Hippocampal formation (tissue), 2 donors: ENCODE measurements around the gene PPIE.
"Not testable (repeated sequence)": the region's sequence is repeated elsewhere in the genome, so short reads cannot be mapped to it uniquely, and the experiment has no call there.

Experiments
- DNase-seq, 2 donors: peaks; one replicate each; lab custom pipeline; 2025; lab: John Stamatoyannopoulos, UW

PPIE gene

DNA sequence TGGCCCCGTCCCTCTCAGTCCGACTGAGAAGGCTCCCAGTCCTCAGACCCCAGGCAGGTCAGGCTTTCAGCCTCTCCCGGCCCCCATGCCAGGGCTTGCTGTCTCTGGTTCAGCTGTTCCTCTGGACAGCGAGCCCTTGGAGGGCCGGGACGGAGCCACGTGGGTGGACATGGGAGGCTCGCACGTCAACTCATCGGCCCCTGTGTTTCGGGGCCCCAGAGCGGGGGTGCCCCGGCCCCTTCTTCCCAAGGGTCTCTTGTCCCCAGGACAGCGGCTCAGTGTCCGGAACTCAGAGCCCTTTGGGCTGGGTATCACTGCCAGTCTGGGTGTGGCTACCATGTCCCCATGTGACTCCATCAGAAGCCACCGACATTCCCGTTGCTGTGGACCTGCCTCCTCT lies 39.2 kb downstream of the PPIE start:
- not testable (repeated sequence) for DNase-seq

DNA sequence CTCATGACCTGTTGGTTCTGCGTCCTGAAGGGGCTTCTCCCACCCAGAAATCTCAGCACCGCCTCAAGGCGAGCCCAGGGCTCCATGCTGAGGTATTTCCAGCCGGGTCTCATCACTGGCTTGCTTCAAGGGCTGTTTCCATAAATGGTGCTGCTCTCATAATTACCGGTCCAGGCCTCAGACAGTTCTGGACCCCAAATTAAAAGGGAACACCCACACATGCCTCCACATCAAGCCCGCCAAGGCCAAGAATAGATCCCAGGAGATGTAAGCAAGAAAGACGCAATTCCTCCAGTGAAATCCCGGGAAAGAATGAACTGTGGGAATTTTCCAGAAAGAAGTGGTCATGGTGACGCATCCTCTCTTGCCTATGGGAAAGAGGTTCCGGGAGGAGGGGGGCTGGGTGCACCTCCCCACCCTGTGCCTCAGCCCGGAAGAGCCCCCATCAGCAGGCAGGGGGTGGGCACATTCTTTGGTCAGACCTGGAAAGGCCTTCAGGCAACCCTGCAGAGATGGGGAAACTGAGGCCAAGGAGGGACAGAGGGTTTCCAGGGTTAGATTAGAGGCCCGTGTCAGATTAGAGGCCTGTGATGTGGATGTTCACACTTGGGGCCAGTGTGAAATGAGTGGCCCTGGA lies 39.9 kb downstream of the PPIE start:
- not testable (repeated sequence) for DNase-seq

DNA sequence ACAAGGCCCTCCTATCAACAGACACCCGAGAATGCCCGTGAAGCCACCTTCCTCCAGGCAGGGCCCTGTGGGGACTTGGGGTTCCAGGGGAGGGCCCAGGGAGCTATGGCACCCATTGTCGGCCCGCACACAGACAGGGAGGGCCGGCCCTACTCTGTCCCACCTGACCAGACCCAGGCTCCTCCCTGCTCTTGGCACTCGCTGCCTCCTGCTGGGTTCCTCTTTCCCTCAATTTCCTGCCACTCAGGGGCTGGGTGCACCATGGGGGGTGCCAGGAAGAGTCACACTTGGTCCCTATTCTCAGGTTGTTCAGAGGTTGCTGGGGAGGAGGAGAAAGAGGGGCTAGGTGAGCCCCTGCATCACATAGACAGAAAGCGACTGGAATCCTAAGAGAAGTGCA lies 40.5 kb downstream of the PPIE start:
- no peak for DNase-seq

DNA sequence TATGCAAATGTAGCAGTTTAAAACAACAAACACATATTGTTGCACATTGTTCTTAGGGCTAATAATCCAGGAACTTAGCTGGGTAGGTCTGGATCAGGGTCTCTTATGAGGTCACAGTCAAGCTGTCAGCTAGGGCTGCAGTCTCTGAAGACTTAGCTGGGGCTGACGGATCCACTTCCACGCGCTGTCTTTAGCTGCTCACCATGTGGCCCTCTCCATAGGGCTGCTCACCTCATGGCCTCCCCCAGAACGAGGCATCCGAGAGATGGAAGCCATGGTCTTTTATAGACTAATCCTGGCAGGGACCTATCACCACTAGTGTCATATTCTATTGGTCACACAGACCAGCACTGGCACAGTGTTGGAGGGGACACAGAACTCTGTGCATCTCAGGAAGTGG lies 41.1 kb downstream of the PPIE start:
- no peak for DNase-seq

DNA sequence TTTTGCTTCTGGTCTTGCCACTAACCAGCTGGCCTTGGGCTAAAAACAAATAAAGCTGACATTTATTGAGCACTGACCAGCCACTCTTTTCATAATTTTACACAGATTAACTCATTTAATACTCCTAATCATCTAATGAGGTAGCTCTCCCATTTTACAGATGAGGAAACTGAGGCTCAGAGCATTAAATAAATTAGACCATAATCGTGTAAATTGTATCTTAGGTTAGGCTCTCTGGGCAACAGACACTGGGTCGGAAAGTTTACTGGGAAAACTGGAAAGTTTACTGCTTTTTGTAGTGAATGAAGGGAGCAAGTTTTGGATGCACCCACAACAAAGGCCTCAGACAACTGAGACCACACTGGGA lies 42.6 kb downstream of the PPIE start:
- DNase-seq, result no peak

DNA sequence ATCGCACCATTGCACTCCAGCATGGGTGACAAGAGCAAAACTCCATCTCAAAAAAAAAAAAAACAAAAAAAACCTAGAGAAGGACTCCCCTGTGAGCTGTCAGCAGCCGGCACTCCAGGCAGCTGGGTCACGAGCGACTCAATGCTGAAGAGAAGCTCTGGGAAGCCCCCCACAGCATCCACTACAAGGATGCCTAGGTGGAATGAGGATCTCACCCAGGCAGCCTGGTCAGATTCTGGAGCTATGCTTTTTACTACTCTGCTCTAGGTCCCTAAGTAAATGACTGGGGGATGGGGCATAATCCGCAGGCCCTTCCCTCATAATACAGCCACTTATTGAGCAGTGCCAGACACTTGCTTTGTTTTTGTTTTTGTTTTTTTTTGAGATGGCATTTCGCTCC lies 43.4 kb downstream of the PPIE start:
- no peak for DNase-seq

DNA sequence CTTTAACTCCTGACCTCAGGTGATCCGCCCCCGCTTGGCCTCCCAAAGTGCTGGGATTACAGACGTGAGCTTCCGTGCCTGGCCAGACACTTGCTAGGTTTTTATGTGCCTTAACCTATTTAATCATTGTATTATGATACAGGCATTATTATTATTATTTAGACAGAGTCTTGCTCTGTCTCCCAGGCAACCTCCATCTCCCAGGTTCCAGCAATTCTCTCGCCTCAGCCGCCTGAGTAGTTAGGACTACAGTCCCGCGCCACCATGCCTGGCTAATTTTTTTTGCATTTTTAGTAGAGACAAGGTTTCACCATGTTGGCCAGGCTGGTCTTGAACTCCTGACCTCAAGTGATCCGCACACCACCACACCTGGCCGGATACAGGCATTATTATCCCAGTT lies 44.0 kb downstream of the PPIE start:
- DNase-seq, result not testable (repeated sequence)

DNA sequence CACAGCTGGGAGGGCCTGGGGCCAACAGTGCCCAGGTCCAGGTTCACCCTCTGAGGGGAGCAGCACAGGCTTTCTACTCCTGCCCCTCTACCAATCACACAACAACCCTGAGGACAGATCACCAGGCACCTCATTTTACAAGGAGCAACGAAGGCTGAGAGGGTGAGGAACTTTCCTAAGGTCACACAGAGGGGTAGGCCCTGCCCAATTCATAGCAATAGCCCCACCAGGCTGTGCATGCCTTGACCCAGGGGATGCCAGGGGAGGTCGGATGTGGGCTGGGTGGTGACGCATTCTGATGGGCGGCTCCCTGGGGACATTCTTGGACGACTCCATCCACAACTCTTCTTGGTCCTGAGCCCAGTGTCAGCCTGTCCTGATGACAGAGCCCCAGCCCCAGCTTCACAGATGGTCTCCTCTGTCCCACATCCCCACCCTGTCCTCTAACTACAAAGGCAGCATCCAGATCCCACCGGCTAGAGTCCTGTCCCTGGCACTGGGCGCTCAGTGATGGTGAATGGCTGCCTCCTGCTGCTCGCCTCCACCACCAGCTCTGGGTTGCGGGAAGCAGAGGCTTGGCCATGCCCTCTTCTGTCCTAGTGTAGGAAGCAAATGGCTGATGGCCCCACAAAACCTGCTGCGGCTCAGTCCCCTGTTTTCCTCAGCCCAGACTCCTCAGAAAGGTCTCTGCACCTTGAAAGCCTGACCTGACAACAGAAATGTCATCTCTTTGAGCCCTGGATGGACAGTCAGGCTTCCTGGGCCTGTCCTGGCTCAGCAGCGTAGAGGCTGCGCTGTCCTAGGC lies 47.8 kb downstream of the PPIE start:
- not testable (repeated sequence) for DNase-seq

DNA sequence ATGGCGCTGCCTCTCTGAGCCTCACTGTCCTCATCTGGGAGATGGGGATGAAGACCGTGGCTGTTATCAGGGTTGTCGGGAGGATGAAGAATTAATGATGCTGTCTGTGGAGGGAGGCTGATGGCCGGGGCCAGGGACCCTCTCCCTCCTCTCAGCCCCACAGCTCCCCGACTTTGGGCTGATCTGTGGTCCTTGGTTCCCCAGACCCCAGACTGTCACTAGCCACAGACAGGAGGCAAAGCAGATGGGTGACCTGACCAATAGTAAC lies 48.4 kb downstream of the PPIE start:
- not testable (repeated sequence) for DNase-seq

DNA sequence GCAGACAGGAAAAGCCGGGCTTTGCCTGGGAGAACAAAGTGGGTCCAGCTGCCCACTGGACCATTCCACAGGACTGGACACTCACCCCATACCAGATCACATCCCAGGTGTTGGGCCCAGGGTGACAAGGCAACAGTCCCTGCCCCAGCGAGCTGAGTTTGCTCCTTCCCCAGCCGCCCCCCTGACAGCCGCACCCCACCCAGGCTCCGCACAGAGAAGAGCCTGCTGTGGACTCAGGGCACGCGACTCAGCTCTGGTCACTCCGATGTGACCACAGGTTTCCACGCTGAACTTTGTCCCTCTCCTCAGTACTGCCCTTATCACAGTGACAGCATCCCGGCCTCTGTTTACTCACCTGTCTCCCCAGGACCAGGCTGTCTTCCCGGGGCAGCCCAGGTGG lies 48.8 kb downstream of the PPIE start:
- DNase-seq, result no peak

DNA sequence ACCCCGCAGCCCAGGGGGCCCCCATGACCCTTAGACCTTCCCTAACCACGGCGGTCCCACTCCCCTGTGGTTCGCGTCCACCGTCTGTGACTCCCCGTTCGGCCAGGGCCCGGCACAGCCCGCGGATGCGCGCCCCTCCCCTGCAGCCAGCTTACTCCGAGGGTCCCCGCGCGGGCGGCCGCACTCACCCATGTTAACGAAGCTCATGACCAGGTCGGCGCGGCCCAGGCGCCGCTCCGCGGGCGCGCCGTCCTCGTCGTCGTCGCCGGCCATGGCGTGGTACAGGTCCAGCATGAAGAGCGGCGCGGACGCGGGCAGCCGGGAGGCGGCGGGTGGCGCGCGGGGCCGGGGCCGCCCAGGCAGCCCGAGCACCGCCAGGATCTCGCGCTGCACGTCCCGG lies 49.3 kb downstream of the PPIE start:
- not testable (repeated sequence) for DNase-seq

DNA sequence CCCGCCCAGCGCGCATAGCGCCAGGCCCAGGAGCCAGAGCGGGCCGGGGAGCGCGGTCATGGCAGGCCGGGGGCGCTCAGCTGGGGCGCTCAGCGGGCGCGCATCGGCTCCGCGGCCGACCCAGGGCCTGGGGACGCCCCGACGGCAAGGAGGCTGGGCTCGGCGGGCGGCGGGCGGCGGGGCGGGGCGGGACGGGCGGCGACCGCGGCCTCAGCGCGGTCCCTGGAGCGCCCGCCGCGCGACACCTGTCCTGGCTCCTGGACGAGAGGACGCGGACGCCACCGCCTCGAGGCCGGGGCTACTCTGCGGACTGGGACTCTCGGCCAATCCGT lies 49.7 kb downstream of the PPIE start:
- no peak for DNase-seq

DNA sequence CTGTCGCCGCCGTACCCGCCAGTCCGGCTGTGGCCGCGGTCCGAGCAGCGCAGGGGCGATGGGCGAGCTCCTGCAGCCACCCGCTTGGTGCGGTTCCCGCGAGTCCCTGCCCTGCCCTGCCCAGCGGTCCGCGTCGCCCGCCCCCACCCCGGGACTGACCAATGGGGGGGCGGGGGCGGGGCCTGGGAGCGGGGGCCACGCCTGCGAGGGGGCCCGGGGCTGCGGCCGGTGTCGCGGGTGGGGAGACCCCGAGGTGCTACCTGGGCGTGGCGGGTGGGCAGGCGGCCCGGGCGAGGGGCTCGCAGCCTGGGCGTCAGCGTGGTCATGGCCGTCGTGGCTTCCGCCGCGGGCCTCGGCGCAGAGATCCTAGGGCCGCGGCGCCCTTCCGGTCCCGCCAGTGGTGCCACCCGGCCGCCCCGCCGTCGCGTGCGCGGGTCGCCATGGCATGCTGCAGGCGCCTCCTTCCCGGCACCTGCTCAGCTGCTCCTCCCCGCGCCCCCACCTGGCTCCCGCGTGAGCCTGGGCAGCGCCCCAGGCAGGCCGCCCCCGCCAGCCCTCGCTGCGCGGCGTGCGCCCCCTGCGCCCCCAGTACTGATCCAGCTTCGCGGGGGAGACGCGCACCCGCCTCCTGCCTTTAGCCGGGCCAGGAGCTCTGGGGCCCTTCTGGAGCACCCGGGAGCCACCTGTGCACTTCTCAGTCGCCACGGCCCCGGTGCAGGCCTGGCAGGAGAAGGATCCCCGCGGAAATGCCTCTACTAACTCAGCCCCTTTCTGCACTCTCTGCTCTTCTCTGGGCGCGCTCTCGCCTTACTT lies 50.3 kb downstream of the PPIE start, which contains the start of gene BMP8B:
Gene BMP8B (minus strand): TSS at position 108 of the 813 bp plus-strand sequence. CDS start 380 bp downstream, outside the sequence.
- DNase-seq, result peak in 1 of 2 donors; percentile 50

DNA sequence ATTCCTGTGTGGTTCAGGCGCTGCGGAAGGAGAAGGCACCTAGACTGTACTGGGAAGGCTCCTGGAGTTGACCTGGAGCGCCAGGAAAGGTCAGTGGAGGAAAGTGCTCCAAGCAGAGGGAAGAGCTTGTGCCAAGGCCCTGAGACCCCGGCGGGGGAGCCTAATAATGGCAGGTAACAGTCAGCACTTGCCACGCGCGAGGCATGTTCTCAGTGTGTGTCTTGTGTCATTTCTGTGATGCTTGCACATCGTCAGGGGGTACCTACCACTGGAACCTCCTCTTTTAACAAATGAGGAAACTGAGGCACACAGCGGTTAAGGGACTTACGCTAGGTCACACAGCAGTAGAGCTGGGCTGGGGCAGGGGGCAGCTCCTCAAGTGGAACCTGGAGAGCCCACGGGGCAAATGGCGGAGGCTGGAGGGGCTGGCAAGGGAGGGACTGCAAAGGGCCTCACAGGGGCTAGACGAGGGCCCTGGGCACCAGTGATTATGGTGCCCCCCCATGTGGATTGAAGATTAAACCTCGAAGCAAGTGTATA lies 51.0 kb downstream of the PPIE start:
- no peak for DNase-seq

DNA sequence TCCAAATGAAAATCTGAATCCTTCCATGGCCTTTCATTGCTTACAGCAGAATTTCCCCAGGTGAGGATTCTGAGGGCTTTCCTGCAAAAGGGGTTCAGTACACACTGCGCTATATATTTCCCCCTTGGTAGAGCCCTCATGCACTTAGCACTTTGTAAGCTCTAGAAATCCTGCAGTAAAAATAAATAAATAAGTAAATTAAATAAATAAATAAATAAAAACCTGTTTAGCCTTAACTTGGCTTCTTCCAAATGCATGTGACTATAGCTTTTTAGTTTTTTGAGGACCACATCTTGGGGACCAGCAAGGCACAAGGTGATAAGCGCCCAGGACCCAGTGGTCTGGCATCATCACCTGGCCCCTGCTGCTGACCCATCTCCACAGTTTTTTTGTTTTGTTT lies 53.2 kb downstream of the PPIE start:
- DNase-seq, result no peak

DNA sequence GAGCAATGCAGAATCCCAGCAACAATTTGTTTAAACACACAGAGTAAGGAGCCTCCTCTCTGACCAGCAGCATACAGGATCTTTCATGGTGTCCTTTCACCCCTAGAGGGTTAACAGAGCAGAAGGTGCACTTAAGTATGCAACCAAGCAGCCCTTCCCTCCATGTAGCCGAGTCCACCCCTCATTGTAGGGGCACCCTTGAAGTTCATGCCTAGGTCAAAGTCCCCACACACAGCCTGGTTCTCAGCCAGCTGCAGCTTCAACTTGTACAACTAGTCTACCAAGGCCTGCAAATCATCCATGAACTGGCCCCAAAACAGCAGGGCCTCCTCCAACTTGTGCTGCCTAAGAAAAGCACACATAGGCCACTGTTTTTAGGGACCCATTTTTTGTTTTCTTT lies 57.0 kb downstream of the PPIE start:
- no peak for DNase-seq

DNA sequence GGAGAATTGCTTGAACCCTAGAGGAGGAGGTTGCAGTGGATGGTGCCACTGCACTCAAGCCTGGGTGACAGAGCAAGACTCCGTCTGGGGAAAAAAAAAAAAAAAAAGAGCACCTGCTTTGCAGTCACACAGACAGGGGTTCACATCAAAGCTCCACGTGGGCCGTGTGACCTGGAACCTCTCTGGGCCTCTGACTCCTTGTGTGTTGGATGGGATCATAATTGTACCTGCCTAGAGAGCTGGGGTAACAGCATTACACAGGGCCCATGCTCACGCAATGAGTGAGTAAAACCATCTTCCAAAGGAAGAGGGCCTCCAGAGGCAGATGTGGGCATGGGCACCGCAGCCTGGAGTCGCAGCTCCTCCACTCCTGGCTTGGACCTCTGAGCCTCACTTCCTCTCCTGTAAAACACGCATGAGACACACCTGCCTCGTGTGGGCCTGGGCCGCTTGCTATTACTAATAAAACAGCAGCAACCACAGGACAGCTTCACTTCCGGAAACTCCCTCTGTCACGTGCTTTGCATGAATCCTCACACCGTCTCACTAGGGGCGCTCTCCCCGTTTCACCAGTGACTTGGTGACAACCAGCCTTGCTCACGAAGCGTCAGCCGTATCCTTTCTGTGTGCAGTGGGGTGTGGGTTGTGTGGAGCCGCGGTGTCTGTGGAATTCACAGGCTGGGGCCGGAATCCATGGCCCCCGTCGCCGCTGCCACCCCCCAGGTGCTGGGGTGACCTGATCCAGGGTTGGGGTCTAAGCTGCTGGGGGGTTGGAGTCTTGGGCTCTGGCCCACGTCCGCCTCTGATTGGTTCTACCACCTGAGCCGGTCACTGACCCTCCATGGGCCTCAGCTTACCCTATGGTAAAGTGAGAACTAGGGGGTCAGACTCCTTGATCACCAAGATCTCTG lies 60.4 kb downstream of the PPIE start:
- DNase-seq, result peak; percentile 18 to 54

DNA sequence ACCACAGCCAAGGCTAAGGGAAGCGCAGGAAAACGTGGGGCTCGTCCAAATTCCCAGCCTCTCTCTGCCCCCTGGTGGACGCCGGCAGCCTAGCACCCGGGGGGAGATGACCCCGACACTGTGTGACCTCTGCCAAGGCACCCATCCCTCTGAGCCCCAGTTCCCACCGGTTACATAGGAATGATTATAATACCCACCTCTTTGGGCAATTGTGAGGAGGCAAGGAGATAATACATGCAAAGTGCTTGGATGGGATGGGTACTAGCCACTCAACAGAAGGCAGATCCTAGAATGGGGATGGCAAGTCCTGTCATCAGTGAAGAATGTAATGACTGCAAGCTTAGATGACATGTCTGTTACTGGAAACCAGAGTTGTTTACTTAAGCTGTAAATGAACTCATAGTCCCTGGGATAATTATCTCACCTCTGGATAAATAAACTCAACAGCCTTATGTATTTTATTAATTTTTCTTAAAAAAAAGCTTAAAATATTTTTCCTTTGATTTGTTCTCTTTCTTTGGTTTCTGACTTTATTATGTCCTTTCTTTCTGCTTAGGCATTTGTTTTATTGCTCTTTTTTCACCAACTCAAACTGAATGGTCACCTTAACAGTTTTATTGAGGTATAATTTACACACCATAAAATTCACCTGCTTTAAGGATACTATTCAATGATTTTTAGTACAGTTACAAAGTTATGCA lies 61.2 kb downstream of the PPIE start:
- DNase-seq, result peak; percentile 17 to 64

DNA sequence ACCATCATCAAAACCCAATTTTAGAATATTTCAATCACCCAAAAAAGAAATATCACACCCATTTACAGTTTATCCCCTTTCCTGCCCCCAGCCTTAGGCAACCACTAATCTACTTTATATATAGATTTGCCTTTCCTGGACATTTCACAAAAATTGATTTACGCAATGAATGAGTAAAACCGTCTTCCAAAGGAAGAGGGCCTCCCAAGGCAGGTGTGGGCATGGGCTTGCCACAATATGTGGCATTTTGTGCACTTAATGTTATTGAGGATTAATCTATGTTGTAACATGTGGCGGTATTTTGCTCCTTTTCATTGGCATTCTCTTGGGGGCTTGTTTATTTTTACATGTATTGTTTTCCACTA lies 61.8 kb downstream of the PPIE start:
- DNase-seq, result no peak

DNA sequence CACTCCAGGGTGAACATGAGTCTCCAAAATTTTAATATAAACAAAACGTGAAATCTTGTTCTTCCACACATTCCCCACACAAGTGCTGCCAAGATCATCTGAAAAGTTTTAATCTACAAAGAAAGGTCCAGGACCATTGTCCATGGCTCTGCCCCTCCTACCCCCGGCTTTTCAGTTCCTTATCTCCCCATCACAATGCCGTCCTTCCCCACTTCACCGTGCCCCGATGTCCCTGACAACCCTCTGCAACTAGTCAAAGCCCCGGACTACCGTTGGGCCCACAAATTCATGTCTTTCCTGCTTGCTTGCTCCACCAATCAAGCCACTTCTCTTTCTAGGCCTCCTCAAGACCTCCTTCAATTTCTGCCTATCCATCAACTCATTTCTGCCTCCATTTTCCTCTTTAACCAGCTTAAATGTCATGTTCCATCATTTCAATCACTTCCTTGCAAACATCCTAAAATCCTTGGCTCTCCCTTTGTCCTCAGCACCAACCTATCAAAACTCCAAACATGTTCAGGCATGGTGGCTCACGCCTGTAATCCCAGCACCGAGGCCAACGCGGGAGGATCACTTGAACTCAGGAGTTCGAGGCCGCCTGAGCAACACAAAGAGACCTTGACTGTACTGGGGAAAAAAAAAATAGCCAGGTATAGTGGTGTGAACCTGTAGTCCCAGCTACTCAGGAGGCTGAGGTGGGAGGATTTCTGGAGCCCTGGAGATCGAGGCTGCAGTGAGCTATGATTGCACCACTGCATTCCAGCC lies 64.0 kb downstream of the PPIE start:
- DNase-seq, result no peak
